ENCODE measurements around the gene PDE4B. TPM values are rescaled to one million over a fixed set of nuclear protein-coding genes. Genes with fewer than 3 reads are reported as not detected.

PDE4B gene
- total RNA-seq, 1 donor from 2014 or later = 76.5 TPM

- DNase-seq (ENCODE audit: low read depth in 2 of 2) = peak in 1 of 2 donors; percentile 63
Measured at GRCh38 chr1:66333466-66334199, 540.9 kb downstream of the PDE4B start.

DNA sequence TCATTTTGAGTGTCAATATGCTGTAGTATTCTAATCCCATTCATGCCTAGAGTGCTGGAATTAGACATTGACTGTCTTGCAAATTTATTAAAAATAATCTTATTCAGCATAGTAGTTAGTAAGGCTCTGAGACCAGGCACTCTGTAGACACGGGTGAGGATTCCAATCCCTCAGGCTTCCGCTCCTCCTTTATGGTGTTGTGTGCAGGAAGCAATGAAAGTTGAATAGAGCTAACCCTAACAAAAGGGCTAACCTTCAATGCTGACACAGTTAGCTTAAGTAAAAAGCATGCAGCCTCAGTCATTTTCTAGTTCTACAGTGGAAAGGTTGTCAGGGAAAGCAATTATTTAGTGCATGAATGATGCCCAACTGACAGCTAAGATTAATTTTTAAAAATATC is 541.6 kb downstream of the PDE4B start:
- DNase-seq (ENCODE audit: low read depth in 2 of 2) = peak in 1 of 2 donors; percentile 74

DNA sequence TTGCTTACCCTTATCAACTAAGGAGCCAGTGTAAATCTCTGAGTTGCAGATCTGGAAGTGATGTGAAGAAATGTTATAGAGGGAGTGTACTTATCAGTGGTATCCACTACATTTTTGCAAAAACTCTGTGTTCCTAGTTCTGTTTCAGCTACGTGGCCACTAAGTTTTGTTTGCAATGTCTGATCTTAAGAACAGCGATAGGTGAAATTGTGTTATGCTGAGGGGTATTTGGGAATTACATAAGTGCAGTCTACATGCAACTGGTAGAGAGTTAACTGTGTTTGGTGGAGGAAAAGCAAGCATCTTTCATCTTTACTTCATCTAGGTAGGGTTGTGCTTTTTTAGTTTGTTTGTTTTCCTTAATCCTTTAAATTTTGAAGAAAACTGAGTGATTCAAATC is 542.4 kb downstream of the PDE4B start:
- no peak for DNase-seq (ENCODE audit: low read depth in 2 of 2)

- DNase-seq (ENCODE audit: low read depth in 2 of 2) = peak; percentile 98 to 99
Measured at GRCh38 chr1:66335859-66336640, 543.4 kb downstream of the PDE4B start.

DNA sequence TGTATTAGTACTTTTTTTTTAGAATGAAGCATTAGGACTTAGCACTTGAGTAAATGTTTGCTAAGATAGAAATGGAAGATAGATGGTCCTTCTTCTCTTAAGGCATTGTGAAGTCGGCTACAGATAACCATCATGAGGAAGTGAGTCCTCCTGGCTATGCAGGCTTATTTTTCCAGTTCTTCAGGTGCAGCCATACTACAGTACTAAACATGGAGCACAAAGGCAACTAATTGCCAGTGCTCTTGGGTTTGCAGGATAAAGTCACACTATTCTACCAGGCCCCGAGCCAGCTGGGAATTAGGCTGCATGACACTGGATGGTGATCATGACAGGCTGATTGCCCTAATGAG is 543.9 kb downstream of the PDE4B start:
- no peak for DNase-seq (ENCODE audit: low read depth in 2 of 2)

- DNase-seq (ENCODE audit: low read depth in 2 of 2) = no peak
Measured at GRCh38 chr1:66337249-66337648, 544.6 kb downstream of the PDE4B start.

GRCh38 chr1:66339944-66340343 is 547.2 kb downstream of the PDE4B start:
- DNase-seq (ENCODE audit: low read depth in 2 of 2) = peak in 1 of 2 donors; percentile 63

GRCh38 chr1:66341446-66342089 is 548.9 kb downstream of the PDE4B start:
- no peak for DNase-seq (ENCODE audit: low read depth in 2 of 2)

GRCh38 chr1:66342707-66343106 is 550.0 kb downstream of the PDE4B start:
- DNase-seq (ENCODE audit: low read depth in 2 of 2) = no peak

DNA sequence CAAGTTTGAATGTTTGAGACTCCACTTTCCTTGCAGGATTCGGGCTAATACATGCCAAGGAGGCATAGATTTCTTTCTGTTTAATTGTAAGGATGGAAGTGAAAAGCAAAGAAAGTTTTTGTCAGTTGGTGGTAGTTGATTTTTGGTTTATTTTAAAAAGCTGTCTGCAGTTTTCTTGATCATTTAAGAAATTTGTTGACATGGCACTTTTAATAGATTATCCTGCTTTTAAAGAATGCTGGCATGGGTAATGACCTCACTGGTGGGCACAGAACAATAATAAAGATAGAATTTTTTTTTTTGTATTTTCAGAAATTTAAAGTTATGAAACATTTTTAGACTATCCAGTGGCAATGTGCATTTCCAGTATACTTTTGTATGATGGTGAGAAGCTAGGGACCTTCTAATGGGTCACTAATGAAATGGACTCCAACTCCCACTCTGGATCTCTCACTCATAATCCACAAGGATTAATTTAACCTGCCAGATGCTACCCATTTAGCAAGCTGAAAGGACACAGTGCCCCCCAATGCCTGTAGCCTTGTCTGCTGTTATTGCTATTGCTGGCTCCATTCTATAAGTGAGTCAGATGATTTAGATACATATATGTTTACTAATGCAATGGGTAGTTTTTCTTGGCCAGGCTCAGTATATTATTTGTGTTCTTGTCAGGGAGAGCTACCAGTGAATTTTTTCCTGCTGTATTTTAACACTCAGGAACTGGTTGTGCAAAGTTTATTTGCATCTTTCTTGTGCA is 551.1 kb downstream of the PDE4B start:
- DNase-seq (ENCODE audit: low read depth in 2 of 2) = peak in 1 of 2 donors; percentile 78

GRCh38 chr1:66346057-66346795 is 553.5 kb downstream of the PDE4B start:
- DNase-seq (ENCODE audit: low read depth in 2 of 2) = no peak

- DNase-seq (ENCODE audit: low read depth in 2 of 2) = no peak
Measured at GRCh38 chr1:66346873-66347272, 554.2 kb downstream of the PDE4B start.

DNA sequence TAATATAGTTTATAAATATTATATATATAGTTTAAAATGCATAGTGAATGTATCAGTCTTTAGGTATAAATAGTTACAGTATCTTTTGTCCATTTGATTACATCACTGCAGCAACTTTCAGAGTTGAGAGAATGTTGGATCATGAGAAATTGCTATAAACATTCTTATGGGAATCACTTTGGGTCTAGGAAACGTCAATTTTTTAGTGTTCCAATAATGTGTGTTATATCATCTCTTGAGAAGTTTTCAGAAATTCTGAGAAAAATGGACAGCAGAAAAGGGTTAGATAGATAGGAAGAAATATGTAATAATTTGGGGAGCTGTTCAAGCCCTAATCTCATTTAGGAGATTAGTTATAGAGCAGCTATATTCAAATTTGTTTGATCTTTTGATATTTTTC is 556.1 kb downstream of the PDE4B start:
- no peak for DNase-seq (ENCODE audit: low read depth in 2 of 2)

GRCh38 chr1:66349242-66349641 is 556.5 kb downstream of the PDE4B start:
- peak in 1 of 2 donors; percentile 71 for DNase-seq (ENCODE audit: low read depth in 2 of 2)

DNA sequence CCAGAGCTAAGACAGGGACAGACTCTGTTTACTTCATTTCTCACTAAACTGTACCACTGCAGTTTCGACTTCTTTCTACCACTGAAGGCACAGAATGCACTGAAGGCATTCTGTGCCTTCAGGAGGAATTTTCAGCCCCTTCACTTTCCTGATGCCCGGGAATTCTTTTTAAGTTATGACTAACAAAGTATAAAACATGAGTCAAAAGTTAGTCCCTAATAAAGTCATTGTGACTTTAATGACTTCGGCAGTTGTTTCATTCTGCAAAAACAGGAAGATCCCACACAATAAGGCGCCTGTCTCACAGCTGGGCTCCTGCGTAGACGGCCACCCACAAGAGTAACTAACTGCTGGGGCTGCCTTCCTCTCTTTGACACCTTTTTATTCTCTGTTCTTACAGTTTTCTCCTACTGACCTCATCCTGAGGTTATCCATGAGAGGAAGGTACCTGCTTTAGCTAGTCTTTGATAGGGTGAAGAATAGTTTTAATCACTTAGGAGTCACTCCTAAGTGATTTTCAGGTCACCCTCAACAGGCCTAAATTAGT is 557.4 kb downstream of the PDE4B start:
- DNase-seq (ENCODE audit: low read depth in 2 of 2) = peak in 1 of 2 donors; percentile 92

- peak in 1 of 2 donors; percentile 57 for DNase-seq (ENCODE audit: low read depth in 2 of 2)
Measured at GRCh38 chr1:66351478-66351877, 558.8 kb downstream of the PDE4B start.

DNA sequence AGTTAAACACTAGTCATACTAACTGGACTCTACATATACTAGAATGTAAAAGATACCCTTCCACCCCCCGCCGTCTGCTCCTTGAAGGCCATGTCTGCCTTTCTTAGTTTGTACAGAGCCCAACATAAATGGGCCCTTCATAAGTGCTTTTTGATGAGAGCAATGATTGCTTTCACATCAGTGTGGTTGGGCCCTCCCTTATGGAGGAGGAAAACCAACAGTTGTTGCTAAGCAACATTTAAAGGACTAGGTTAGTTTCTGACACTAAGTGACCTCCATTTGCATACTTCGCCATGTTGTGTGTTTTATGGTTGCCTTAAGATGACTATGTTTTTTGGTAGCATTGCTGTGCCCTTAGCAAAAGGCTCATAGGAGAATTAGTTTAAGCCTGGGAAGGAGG is 559.2 kb downstream of the PDE4B start:
- DNase-seq (ENCODE audit: low read depth in 2 of 2) = no peak

DNA sequence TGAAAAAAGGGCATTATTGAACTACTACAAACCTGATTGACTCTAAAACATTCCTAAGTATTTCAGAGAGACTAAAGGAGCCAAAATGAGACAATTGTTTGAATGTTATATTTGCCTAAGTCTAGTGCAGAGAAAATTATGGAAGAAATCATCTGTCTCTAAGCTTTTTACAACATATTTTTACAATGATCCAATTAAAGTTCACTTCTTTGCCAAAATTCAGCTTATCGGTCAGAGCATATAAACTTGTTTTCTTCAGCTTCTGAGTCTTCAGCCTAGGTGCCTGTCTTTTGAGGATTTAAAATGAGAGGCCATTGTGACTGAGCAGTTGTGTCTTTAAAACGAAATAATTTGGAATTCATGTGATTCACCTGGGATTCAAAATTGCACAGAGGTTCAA is 560.1 kb downstream of the PDE4B start:
- no peak for DNase-seq (ENCODE audit: low read depth in 2 of 2)

- peak in 1 of 2 donors; percentile 83 for DNase-seq (ENCODE audit: low read depth in 2 of 2)
Measured at GRCh38 chr1:66353257-66353656, 560.6 kb downstream of the PDE4B start.

GRCh38 chr1:66354311-66355201 is 561.9 kb downstream of the PDE4B start:
- peak in 1 of 2 donors; percentile 66 for DNase-seq (ENCODE audit: low read depth in 2 of 2)
